Measurements from ENCODE around the gene LSM14A.

- TF ChIP-seq CTCF (tag by site-specific recombination; IDR thresholded peaks at IDR 0.05) (no peak), SP2 (tag by site-specific recombination; IDR thresholded peaks at IDR 0.05) (0 out of 2 replicates have a peak, but pooled peaks have one; percentile 27), ZNF660 (tag by site-specific recombination; IDR thresholded peaks at IDR 0.05) (no peak), HOXA7 (CRISPR knock-in tag; IDR thresholded peaks at IDR 0.05; ENCODE audit: borderline replicate concordance) (no peak)
Measured at GRCh38 chr19:34124828-34125227, 47.5 kb upstream of the LSM14A start.
